Left renal cortex interstitium (tissue), 4 donors: ENCODE measurements around the gene ITIH6. TPM values are rescaled to one million over a fixed set of nuclear protein-coding genes. Genes with fewer than 3 reads are reported as not detected.
"Not testable (repeated sequence)": the region's sequence is repeated elsewhere in the genome, so short reads cannot be mapped to it uniquely, and the experiment has no call there.

Experiments used
- DNase-seq, 4 donors: peaks; one replicate each; pipeline ENCODE4 v3.0.0-alpha.2; 2013; ENCODE audit warnings: low read depth in 4 of 4, low spot score in 2 of 4, missing footprints in 1 of 4
- polyA plus RNA-seq, 4 donors: library from polyadenylated mRNA; unstranded; fragments of 120-200 nt; gene quantifications; one replicate each; pipeline ENCODE4 v1.2.1, GENCODE V29; 2013; ENCODE audit not compliant: insufficient read length in 4 of 4

Gene ITIH6
- polyA plus RNA-seq, 4 donors: 0.03 to 0.11 (median 0.05) TPM

- DNase-seq: not testable (repeated sequence)
These were observed 59.5 kb downstream of the ITIH6 start for GRCh38 chrX:54738567-54738966.

- DNase-seq: not testable (repeated sequence)
These were observed 61.6 kb downstream of the ITIH6 start for GRCh38 chrX:54736298-54736942.

- DNase-seq: no peak
These were observed 76.6 kb downstream of the ITIH6 start for GRCh38 chrX:54721424-54721823.

GRCh38 chrX:54715621-54716020 lies 82.4 kb downstream of the ITIH6 start:
- no peak for DNase-seq

GRCh38 chrX:54714424-54714823 lies 83.6 kb downstream of the ITIH6 start:
- no peak for DNase-seq

- DNase-seq: no peak
These were observed 86.3 kb downstream of the ITIH6 start for GRCh38 chrX:54711735-54712134.

GRCh38 chrX:54710920-54711319 lies 87.1 kb downstream of the ITIH6 start:
- DNase-seq: no peak

- DNase-seq: no peak
These were observed 89.7 kb downstream of the ITIH6 start for GRCh38 chrX:54708404-54708803.

Other genes starting within 250 kb of the ITIH6 start
- gene MAGED2, start 9.5 kb upstream of the ITIH6 start, polyA plus RNA-seq: 100 to 1,000 TPM; 658 to 792 (median 724) TPM
- gene TRO, start 122.6 kb upstream of the ITIH6 start, polyA plus RNA-seq: 100 to 1,000 TPM in 2 of 4 donors, 10 to 100 TPM in 2; 92.3 to 142 (median 115) TPM
- under 1 TPM; 0.43 to 0.72 (median 0.63) TPM for gene PFKFB1, start 195.9 kb upstream of the ITIH6 start, polyA plus RNA-seq
- gene APEX2, start 202.1 kb upstream of the ITIH6 start, polyA plus RNA-seq: 10 to 100 TPM; 15.7 to 18.7 (median 16.5) TPM
- gene ALAS2, start 232.7 kb upstream of the ITIH6 start, polyA plus RNA-seq: 10 to 100 TPM in 3 of 4 donors, 1 to 10 TPM in 1; 9.3 to 34.8 (median 11.7) TPM